ENCODE results near the gene ARHGAP28. TPM values are rescaled to one million over a fixed set of nuclear protein-coding genes. Genes with fewer than 3 reads are reported as not detected.

ARHGAP28 gene
- total RNA-seq, 4 donors from 2014 or later = 3.6 to 7.8 (median 6.0) TPM

GRCh38 chr18:6719098-6719846 lies 10.2 kb upstream of the ARHGAP28 start:
- H3K27me3 ChIP-seq = no peaks in the 10 kb centered on the region
- no peak overlapping the region for H3K4me3 ChIP-seq
- no peak for DNase-seq (ENCODE audit: low spot score in 2 of 2)
- no peaks in the 10 kb centered on the region for H3K36me3 ChIP-seq
- no peaks in the 10 kb centered on the region for H3K9me3 ChIP-seq
- no peak overlapping the region for H3K27ac ChIP-seq
- WGBS, 2 donors = 64 to 76% methylated on average over 4 of the region's 4 CpGs
- no peaks in the 10 kb centered on the region for H3K4me1 ChIP-seq
- no peak for TF ChIP-seq EP300 (IDR thresholded peaks at IDR 0.05)
- no peak for TF ChIP-seq POLR2A (IDR thresholded peaks at IDR 0.05)
- no peak for TF ChIP-seq CTCF (IDR thresholded peaks at IDR 0.05)

DNA sequence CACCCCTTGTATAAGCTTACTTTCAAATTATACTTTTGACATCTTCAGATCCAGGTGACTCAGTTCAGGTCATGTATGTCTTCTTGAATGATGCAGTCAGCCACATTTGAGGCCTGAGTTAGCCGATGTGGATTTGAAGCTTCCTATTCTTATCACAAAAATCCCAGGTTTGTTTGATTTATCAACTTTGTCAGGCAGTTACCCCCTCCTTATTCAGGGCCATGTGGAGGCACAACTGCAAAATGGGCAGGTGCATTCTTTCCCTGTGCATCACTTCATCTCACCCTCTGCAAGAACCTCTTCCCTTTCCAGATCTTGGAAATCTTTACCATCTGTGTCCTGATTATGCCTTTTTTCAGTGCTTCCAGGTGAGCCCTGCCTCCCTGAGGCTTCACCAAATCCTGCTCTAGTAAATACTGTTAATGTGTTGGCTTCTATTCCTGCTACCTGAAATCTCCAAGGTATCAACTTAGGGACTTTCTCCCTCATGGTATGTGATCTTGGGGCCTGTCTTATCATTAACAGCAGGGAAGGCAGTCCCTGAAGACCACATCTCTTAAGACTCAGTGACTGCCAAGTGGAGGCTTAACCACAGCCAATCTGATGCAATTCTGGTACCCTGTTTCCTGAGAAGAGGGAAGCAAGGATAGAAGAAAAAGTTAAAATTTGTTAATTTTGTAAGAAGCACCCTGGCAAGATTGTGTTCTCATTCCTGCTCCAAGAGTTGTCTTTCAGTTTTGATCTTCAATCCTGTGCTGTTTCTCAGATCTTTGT lies 9.4 kb upstream of the ARHGAP28 start:
- WGBS, 2 donors = 0 to 43% methylated on average over 1 of the region's 1 CpG

GRCh38 chr18:6721755-6722154 lies 7.8 kb upstream of the ARHGAP28 start:
- TF ChIP-seq EP300 (IDR thresholded peaks at IDR 0.05) (no peak), CTCF (IDR thresholded peaks at IDR 0.05) (no peak), POLR2A (IDR thresholded peaks at IDR 0.05) (no peak)
- WGBS, 2 donors = 75 to 83% methylated on average over 1 of the region's 1 CpG
- DNase-seq (ENCODE audit: low spot score in 2 of 2) = no peak
- H3K4me1 ChIP-seq = no peaks in the 10 kb centered on the region
- H3K27me3 ChIP-seq = no peaks in the 10 kb centered on the region
- H3K27ac ChIP-seq = no peak overlapping the region
- no peak overlapping the region for H3K4me3 ChIP-seq
- no peaks in the 10 kb centered on the region for H3K9me3 ChIP-seq
- H3K36me3 ChIP-seq = no peaks in the 10 kb centered on the region

More for the DNA sequence above, 9.4 kb upstream of the ARHGAP28 start:
- no peaks in the 10 kb centered on the region for H3K27me3 ChIP-seq
- no peak overlapping the region for H3K4me3 ChIP-seq
- no peak overlapping the region for H3K27ac ChIP-seq
- no peaks in the 10 kb centered on the region for H3K4me1 ChIP-seq
- no peaks in the 10 kb centered on the region for H3K9me3 ChIP-seq
- DNase-seq (ENCODE audit: low spot score in 2 of 2) = no peak
- TF ChIP-seq POLR2A (IDR thresholded peaks at IDR 0.05) = no peak
- H3K36me3 ChIP-seq = no peaks in the 10 kb centered on the region

GRCh38 chr18:6722690-6723089 lies 6.8 kb upstream of the ARHGAP28 start:
- H3K9me3 ChIP-seq = no peaks in the 10 kb centered on the region
- TF ChIP-seq POLR2A (IDR thresholded peaks at IDR 0.05) = no peak
- TF ChIP-seq EP300 (IDR thresholded peaks at IDR 0.05) = no peak
- no peak for TF ChIP-seq CTCF (IDR thresholded peaks at IDR 0.05)
- no peak for DNase-seq (ENCODE audit: low spot score in 2 of 2)
- 86% methylated on average over 4 of the region's 4 CpGs for WGBS, 2 donors
- no peaks in the 10 kb centered on the region for H3K27me3 ChIP-seq
- H3K27ac ChIP-seq = no peak overlapping the region
- H3K36me3 ChIP-seq = no peaks in the 10 kb centered on the region
- H3K4me3 ChIP-seq = no peak overlapping the region
- H3K4me1 ChIP-seq = no peaks in the 10 kb centered on the region

DNA sequence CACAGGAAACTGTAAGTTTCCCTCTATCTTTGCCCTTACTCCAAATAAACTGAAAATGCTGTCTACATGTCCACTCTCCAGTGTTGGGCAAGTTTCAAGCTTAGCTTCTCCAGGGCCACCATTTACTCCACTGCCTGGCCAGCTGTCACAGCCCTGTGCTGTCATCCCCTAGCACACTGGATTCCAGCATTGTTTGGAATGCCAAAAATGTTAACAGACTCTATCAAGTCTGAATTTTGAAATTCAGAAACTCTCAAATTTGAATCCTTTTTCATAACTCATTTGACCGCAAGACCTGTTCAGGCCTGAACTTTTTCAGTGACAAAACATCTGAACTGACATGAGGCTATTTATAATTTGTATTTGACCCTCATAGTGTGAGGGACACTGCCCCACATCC lies 5.2 kb upstream of the ARHGAP28 start:
- TF ChIP-seq CTCF (IDR thresholded peaks at IDR 0.05) = no peak
- no peak for TF ChIP-seq EP300 (IDR thresholded peaks at IDR 0.05)
- TF ChIP-seq POLR2A (IDR thresholded peaks at IDR 0.05) = no peak
- no peak for DNase-seq (ENCODE audit: low spot score in 2 of 2)
- no peaks in the 10 kb centered on the region for H3K27me3 ChIP-seq
- WGBS, 2 donors = 86 to 96% methylated on average over 1 of the region's 1 CpG
- H3K9me3 ChIP-seq = no peaks in the 10 kb centered on the region
- peaks cover 0 to 5% (median 0%) of the 10 kb centered on the region in 4 donors for H3K4me1 ChIP-seq
- no peak overlapping the region for H3K27ac ChIP-seq
- no peaks in the 10 kb centered on the region for H3K36me3 ChIP-seq
- no peak overlapping the region for H3K4me3 ChIP-seq
